Activated CD4-positive, alpha-beta T cell treated with anti-CD3 and anti-CD28 coated beads for 1 hour (primary cell): ENCODE results near the gene VRK3.

Source experiments
- DNase-seq: peaks from one replicate; pipeline ENCODE4 v3.0.0-alpha.2; 2020

The VRK3 gene

GRCh38 chr19:49929611-49930482 lies 95.3 kb downstream of the VRK3 start:
- peak; percentile 91 for DNase-seq

GRCh38 chr19:49929121-49929610 lies 96.0 kb downstream of the VRK3 start, which contains the start of the genes ATF5 and NUP62:
TSS of gene ATF5 (plus strand) at chr19:49929205. CDS start at chr19:49930851, 1,646 bp downstream.
TSS of gene NUP62 (minus strand) at chr19:49929504. CDS start at chr19:49909807, 19,697 bp downstream.
- peak; percentile 90 for DNase-seq

GRCh38 chr19:49927526-49928264 lies 97.5 kb downstream of the VRK3 start:
- no peak for DNase-seq

- no peak for DNase-seq
Measured at GRCh38 chr19:49926515-49926914, 98.7 kb downstream of the VRK3 start.
